ENCODE data around the gene PTPRM. TPM values are rescaled to one million over a fixed set of nuclear protein-coding genes. Genes with fewer than 3 reads are reported as not detected.

Gene PTPRM
- total and polyA plus RNA-seq, 4 donors: 9.2 to 23.0 (median 12.7) TPM

GRCh38 chr18:7741640-7742039, 174.5 kb downstream of the PTPRM start:
- H3K36me3 ChIP-seq (ENCODE audit: control insufficient read depth in 4 of 4, insufficient read depth in 3 of 4, low read depth in 1 of 4, low read length in 3 of 4): no peaks in the 10 kb centered on the region

GRCh38 chr18:7742224-7742623, 175.1 kb downstream of the PTPRM start:
- no peak for DNase-seq (ENCODE audit: low spot score)
- TF ChIP-seq SP1 (IDR thresholded peaks at IDR 0.05): no peak
- TF ChIP-seq YY1 (IDR thresholded peaks at IDR 0.05): no peak
- TF ChIP-seq HNF4G (IDR thresholded peaks at IDR 0.05): no peak
- no peak for TF ChIP-seq EGR1 (IDR thresholded peaks at IDR 0.05; ENCODE audit: low read depth in 2 of 2)
- no peak for TF ChIP-seq TAF1 (conservative IDR thresholded peaks at IDR 0.05)
- no peak for TF ChIP-seq NR2F2 (IDR thresholded peaks at IDR 0.05)
- TF ChIP-seq RAD21 (IDR thresholded peaks at IDR 0.05): no peak
- no peak for TF ChIP-seq RXRA (IDR thresholded peaks at IDR 0.05)
- no peak for TF ChIP-seq FOXA1 (IDR thresholded peaks at IDR 0.05)
- no peak for TF ChIP-seq MAX (IDR thresholded peaks at IDR 0.05)
- no peak for TF ChIP-seq JUND (IDR thresholded peaks at IDR 0.05)
- TF ChIP-seq CTCF (IDR thresholded peaks at IDR 0.05; ENCODE audit: low read depth, low read length, missing input control): no peak
- TF ChIP-seq HNF4A (conservative IDR thresholded peaks at IDR 0.05): no peak
- no peak for TF ChIP-seq ATF3 (IDR thresholded peaks at IDR 0.05)
- no peak for TF ChIP-seq REST (IDR thresholded peaks at IDR 0.05)
- TF ChIP-seq FOXA2 (IDR thresholded peaks at IDR 0.05): no peak
- no peak for TF ChIP-seq ZBTB33 (IDR thresholded peaks at IDR 0.05)
- TF ChIP-seq GABPA (IDR thresholded peaks at IDR 0.05 in 1 of 2, conservative IDR thresholded peaks at IDR 0.05 in 1 of 2): no peak

More at GRCh38 chr18:7741640-7742039, 174.5 kb downstream of the PTPRM start:
- no peaks in the 10 kb centered on the region for H3K4me1 ChIP-seq (ENCODE audit: control insufficient read depth in 4 of 4, insufficient read depth in 4 of 4, low read length in 3 of 4)
- DNase-seq (ENCODE audit: low spot score): no peak
- no peak overlapping the region for H3K4me3 ChIP-seq (ENCODE audit: low read depth in 1 of 3, low read length in 3 of 3)
- H3K9ac ChIP-seq (ENCODE audit: low read depth in 1 of 2, low read length in 2 of 2): no peak overlapping the region
- no peaks in the 10 kb centered on the region for H3K27me3 ChIP-seq (ENCODE audit: control insufficient read depth in 4 of 4, insufficient read depth in 4 of 4, low read length in 3 of 4)
- no peak for TF ChIP-seq HNF4G (IDR thresholded peaks at IDR 0.05)
- no peak for TF ChIP-seq NR2F2 (IDR thresholded peaks at IDR 0.05)
- H3K9me3 ChIP-seq (ENCODE audit: control insufficient read depth in 4 of 4, low read length in 3 of 4): peaks cover 0 to 5% (median 0%) of the 10 kb centered on the region in 4 donors
- H3K27ac ChIP-seq (ENCODE audit: low read depth in 1 of 2, low read length in 2 of 2): no peak overlapping the region

More at GRCh38 chr18:7742224-7742623, 175.1 kb downstream of the PTPRM start:
- Histone ChIP-seq H3K9ac (ENCODE audit: low read depth in 1 of 2, low read length in 2 of 2) (no peak overlapping the region), H3K27ac (ENCODE audit: low read depth in 1 of 2, low read length in 2 of 2) (no peak overlapping the region), H3K4me3 (ENCODE audit: low read depth in 1 of 3, low read length in 3 of 3) (no peak overlapping the region), H3K36me3 (ENCODE audit: control insufficient read depth in 4 of 4, insufficient read depth in 3 of 4, low read depth in 1 of 4, low read length in 3 of 4) (no peaks in the 10 kb centered on the region), H3K9me3 (ENCODE audit: control insufficient read depth in 4 of 4, low read length in 3 of 4) (peaks cover 0 to 5% (median 0%) of the 10 kb centered on the region in 4 donors), H3K4me1 (ENCODE audit: control insufficient read depth in 4 of 4, insufficient read depth in 4 of 4, low read length in 3 of 4) (no peaks in the 10 kb centered on the region), H3K27me3 (ENCODE audit: control insufficient read depth in 4 of 4, insufficient read depth in 4 of 4, low read length in 3 of 4) (no peaks in the 10 kb centered on the region)
- 94% methylated on average over 2 of the region's 2 CpGs for WGBS
